ENCODE data around the gene GNAL.
"Not testable (repeated sequence)": the region's sequence is repeated elsewhere in the genome, so short reads cannot be mapped to it uniquely, and the experiment has no call there.

Gene GNAL

GRCh38 chr18:11854554-11854953 is 165.5 kb downstream of the GNAL start:
- not testable (repeated sequence) for DNase-seq

GRCh38 chr18:11857177-11857887 is 168.3 kb downstream of the GNAL start:
- no peak for DNase-seq

GRCh38 chr18:11859282-11859830 is 170.3 kb downstream of the GNAL start:
- DNase-seq = no peak

DNA sequence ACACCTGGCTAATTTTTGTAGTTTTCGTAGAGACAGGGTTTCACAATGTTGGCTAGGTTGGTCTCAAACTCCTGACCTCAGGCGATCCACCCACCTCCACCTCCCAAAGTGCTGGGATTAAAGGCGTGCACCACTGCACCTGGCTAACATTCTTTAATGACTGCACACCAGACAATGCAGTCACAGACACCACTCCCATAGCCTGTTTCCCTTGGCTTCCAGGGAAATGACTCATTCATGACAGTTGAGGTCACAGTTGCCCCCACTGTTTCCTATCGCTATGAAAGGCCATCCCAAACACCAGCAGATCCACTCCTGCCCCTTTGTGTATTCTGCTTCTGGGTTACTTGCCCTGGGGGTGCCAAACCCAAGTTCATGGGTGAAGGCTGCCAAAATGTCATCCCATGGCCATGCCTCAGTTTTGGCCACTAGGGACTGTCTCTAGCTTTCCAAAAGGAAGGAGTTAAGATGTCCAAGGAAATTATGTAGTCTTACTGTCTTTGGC is 170.9 kb downstream of the GNAL start:
- DNase-seq = peak; percentile 26

GRCh38 chr18:11860594-11861450 is 171.8 kb downstream of the GNAL start:
- no peak for DNase-seq

DNA sequence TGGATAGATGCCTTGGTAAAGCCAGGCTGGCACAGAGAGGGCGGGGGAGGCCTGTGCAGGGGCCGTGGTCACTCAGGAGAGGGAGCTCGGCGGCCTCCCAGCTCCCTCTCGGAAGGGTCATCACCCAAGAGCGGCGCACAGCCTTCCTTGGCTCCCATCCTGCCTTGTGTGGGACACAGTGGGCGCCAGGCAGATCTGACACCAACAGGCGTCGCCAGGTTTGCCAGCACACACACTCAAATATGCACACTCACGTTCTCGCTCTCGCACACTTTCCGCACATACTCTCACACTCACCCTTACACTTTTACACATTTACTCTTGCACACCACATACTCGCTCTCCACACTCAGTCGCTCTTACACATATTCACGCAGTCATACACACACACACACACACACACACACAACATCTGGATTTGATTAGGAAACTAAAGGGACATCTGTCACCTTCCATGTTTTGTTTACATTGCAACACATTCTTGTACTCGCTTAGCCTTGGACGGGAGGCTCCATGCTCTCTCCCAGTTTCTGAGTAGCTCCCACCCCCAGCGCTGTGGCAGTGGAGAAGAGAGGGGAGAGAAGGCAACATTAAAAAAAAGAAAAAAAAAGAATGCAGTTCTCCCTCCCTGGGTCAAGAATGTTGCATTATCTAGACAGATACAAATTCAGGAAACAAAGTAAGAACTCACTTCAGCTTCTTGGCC is 172.7 kb downstream of the GNAL start:
- no peak for DNase-seq

DNA sequence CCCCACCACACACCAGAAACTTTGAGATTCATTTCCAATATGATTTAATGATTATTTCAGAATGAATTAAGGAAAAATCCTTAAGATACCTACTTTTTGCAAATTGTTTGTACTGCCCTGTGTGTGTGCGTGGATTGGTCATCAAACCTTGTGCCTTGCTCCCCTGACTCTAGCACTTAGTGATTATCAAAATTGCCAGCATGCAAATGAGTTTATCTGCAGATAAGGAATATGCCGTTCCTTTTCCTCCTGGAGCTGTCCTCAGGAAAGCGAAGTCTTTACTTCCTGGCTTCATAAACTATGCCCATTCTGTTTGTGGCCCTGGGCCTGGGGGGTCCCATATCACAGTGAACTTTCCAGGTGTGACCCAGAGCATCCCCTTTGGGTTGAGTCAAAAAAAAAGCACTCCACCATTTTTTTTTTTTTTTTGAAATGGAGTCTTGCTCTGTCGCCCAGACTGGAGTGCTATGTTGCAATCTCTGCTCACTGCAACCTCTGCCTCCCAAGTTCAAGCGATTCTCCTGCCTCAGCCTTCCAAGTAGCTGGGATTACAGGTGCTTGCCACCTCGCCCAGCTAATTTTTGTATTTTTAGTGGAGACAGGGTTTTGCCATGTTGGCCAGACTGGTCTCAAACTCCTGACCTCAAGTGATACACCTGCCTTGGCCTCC is 173.5 kb downstream of the GNAL start:
- DNase-seq = no peak

- DNase-seq = no peak
Measured at GRCh38 chr18:11864471-11864870, 175.4 kb downstream of the GNAL start.

GRCh38 chr18:11865071-11865470 is 176.0 kb downstream of the GNAL start:
- DNase-seq = no peak

- no peak for DNase-seq
Measured at GRCh38 chr18:11866329-11866728, 177.3 kb downstream of the GNAL start.

DNA sequence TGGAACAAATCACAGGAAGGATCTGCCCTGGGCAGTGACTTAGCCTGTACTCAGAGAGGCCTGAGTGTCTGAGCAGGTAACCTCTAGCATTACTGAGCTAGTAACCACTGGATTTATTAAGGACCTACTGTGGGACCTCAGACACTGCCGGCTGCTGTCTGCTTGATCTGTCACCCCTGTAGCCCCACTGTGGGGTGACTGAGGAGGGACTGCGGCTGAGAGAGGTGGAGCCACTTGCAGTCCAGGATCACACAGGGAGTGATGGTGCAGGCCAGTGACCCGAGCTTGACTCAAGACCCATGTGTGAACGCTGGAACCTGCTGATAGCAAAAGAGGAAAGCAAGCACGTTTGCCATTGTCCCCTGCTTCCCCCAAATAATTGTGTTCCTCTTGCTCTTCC is 177.7 kb downstream of the GNAL start:
- no peak for DNase-seq

DNA sequence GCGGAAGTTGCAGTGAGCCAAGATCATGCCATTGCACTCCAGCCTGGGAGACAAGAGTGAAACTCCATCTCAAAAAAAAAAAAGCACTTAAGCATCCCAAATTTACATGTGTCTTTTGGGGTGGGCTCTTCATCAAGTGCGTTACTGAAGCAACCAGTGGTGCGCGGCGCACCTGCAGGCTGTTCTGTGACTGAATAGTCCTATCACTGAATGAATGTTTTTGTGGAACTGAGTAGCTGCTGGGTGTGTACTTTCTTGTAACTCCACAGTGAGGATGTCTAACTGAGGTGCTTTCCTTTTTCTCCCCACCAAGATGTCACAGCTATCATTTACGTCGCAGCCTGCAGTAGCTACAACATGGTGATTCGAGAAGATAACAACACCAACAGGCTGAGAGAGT is 179.2 kb downstream of the GNAL start:
- no peak for DNase-seq

- DNase-seq = no peak
Measured at GRCh38 chr18:11871501-11871900, 182.4 kb downstream of the GNAL start.

GRCh38 chr18:11872479-11873136 is 183.5 kb downstream of the GNAL start:
- DNase-seq = no peak

DNA sequence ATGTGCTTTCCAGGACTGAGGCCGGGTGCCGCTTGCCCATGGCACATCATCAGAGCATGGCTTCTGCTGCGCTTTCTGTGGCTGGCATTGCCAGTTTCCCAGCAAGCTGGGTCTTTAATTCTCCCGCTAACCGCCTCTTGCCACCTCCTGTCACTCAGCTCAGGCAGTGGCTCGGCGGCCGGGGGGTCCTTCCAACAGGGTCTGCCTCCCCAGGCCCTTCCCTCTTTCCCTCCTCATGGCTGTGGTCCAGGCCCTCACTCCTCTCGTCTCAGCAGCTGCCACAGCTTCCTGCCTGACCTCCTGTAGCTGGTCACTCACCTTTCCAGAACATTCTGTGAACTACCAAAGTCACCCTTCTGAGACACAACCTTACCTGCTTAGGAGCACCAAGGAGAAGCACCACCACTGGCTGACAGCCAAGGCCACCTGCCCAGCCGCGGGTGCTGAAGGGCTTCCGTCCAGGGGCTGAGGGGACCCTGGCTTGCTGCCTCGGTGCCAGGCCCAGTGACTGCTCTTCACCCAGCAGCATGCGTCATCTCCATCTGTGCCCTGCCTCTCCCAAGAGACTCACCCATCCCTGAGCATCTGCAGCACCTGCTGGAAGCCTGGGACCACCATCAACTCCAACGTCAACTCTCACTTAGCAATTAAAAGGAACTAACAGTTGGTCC is 184.7 kb downstream of the GNAL start:
- DNase-seq = no peak

DNA sequence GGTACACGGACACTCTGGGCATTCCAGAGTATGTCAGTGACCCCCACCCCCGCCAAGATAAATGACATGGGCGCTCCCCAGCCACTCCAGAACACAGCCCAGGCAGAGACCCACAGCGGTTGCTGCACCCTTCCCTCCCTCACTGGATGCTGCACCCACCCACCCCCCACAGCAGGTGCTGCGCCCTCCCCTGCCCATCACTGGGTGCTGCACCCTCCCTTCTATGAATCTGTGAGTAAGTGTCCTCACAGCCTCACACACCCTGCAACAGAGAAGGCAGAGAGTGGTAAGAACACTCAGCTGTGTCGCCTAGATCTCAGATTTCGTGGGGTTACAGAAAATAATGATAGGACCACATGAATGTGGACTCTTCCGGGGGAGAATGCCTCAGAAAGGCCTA is 185.6 kb downstream of the GNAL start:
- DNase-seq = no peak

- DNase-seq = no peak
Measured at GRCh38 chr18:11877497-11878135, 188.6 kb downstream of the GNAL start.

DNA sequence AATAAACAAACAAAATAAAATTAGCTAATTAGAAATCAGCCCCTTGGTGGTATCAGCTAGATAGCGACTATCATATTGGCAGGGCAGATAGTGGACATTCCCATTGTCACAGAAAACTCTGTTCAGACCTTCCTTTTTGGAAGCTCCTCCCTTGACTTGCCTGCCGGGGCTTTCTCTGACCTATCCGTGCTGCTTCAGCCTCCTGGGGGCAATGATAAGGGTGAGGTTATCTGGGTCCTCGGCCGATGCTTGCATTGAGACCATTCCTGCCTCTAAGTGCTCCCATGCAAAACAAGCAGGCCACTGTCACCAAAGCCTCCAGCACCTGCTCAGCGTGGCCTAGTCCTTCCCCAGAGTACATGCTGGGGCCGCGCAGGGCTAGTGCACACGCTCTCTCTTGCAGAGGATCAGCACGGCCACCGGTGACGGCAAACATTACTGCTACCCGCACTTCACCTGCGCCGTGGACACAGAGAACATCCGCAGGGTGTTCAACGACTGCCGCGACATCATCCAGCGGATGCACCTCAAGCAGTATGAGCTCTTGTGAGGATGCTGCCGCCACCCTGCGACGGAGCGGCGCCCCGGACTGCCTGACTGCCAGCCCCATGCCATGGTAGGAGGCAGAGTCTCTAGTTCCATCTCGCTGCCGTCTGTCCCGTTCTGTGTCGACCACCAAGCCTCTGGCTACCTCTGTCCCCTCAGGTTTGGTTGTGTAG is 191.7 kb downstream of the GNAL start:
- DNase-seq = no peak

GRCh38 chr18:11882636-11883035 is 193.6 kb downstream of the GNAL start:
- DNase-seq = no peak

DNA sequence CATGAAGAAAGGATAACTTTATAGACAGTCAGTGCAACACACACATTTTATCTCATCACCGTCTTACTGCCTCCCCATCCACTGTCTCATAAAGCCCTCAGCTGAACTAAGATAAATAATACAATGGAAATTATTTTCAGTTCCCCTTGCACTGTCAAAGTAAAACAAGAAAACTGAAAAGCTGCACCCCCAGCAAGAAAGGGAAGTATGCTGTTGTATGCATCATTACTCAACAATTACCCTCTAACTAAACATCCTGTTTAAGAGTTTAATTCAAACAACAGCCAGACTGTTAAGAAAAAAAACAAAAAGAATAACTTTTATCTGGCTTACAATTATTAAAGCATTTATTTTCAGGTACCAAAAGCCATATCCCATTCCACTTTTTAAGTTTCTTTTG is 194.1 kb downstream of the GNAL start:
- no peak for DNase-seq

Measured in activated CD4-positive, alpha-beta T cell treated with anti-CD3 and anti-CD28 coated beads for 48 hours (primary cell).